Calu3 (cell line): Measurements from ENCODE around the gene COQ10A. TPM values are rescaled to one million over a fixed set of nuclear protein-coding genes. Genes with fewer than 3 reads are reported as not detected.

ENCODE experiments used
- BruUV-seq: library from RNA; stranded (reverse); fragments of 400-500 nt; replicated peaks from 2 replicates; lab custom pipeline; 2021; lab: Mats Ljungman, UMichigan
- CTCF ChIA-PET: fragments of 300-600 bp; sonication (Branson Sonifier 250); formaldehyde crosslinking; loops from one replicate; lab custom pipeline; 2022; ENCODE audit warnings: antibody characterized with exemption; lab: Charles Lee
- DNase-seq: peaks from one replicate; pipeline ENCODE4 v3.0.0; 2022
- H3K27ac Mint-ChIP-seq: one replicate; pipeline ENCODE4 v1.8.0; 2022; ENCODE audit warnings: mixed read lengths; ENCODE audit not compliant: unreplicated experiment
- H3K27me3 Mint-ChIP-seq: one replicate; pipeline ENCODE4 v1.8.0; 2022; ENCODE audit warnings: mixed read lengths; ENCODE audit not compliant: unreplicated experiment
- H3K36me3 Mint-ChIP-seq: one replicate; pipeline ENCODE4 v1.8.0; 2022; ENCODE audit warnings: mild to moderate bottlenecking, moderate library complexity, mixed read lengths; ENCODE audit not compliant: insufficient read depth, unreplicated experiment
- H3K4me1 Mint-ChIP-seq: one replicate; pipeline ENCODE4 v1.8.0; 2022; ENCODE audit warnings: mild to moderate bottlenecking, low read depth, mixed read lengths; ENCODE audit not compliant: unreplicated experiment
- H3K4me3 Mint-ChIP-seq: one replicate; pipeline ENCODE4 v1.8.0; 2022; ENCODE audit warnings: mild to moderate bottlenecking, low read depth, moderate library complexity, mixed read lengths; ENCODE audit not compliant: unreplicated experiment
- H3K9me3 Mint-ChIP-seq: one replicate; pipeline ENCODE4 v1.8.0; 2022; ENCODE audit warnings: low read depth, mixed read lengths; ENCODE audit not compliant: unreplicated experiment
- CTCF ChIP-seq: fragments of 200-600 bp; IDR thresholded peaks from one replicate; pipeline ENCODE4 v1.8.0; 2022; ENCODE audit warnings: antibody characterized with exemption; ENCODE audit not compliant: unreplicated experiment
- intact Hi-C: fragments of 100-400 bp; cut with micrococcal nuclease; formaldehyde crosslinking; loops from one replicate; pipeline ENCODE4 v1.10.0; 2022; ENCODE audit not compliant: unreplicated experiment
- total RNA-seq: library from RNA; stranded (reverse); gene quantifications from 2 replicates; pipeline ENCODE4 v1.2.3, GENCODE V29; 2022

COQ10A gene
- total RNA-seq, 1 experiment from 2014 or later = 11.4 TPM

DNA sequence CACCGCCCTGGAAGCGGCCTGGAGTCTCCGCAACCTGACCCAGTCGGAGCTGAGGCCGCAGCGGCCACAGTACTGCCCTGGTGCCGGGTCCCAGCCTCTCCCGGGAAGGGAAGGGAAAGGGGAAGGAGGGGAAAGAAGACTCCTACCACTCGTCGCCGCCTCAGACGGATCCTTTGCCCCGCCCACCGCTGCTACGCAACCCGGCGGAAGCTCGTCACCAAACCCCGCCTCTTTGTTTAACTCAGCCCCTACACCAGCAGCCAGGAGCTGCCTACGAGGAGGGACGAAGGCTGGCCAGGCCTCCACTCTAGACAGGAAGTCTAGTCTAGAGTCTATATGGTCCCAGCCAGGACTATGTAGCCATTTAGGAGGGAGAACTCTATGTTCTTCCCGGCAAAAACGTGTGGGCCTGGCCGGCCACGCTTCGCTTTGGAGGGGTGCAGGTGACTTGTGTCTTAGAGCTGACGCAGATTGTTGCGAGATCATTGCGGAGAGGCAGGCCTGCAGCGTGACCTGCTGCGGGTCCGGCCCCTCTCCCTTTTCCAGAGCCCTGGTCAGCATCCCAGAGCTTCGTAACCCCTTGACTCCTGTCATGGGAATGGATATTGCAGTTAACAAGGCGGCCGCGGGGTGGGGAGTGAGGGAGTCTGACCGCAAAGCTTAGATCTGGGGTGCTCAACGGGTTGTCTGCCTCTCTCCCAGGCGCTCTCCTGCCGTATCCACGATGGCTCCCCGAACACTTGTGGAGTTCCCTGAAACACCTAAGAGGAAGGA, 44.8 kb upstream of the COQ10A start, which contains the start of gene RNF41:
Gene RNF41 (minus strand): TSS at position 166 of the 774 bp plus-strand sequence. CDS start 7,875 bp downstream, outside the sequence.
- peak; percentile 98 for DNase-seq
- H3K36me3 Mint-ChIP-seq = peaks cover 56% of the 10 kb centered on the region
- intact Hi-C loops = loop anchor here (1.0 kb wide), 1 partner anchor 29 kb away; no protein-coding TSS in a partner anchor
- CTCF ChIA-PET = interaction anchor here (0.6 to 3.0 kb wide), 20 partner anchors 11 to 501 kb away, joined by 3 to 28 read pairs (median 4); partner anchors contain the start of genes ANKRD52, CNPY2, COQ10A and CS
- TF ChIP-seq CTCF = no peak
- peaks cover 17% of the 10 kb centered on the region for H3K4me1 Mint-ChIP-seq
- H3K27me3 Mint-ChIP-seq = no peaks in the 10 kb centered on the region
- TSS peak; percentile 73 for BruUV-seq
- H3K9me3 Mint-ChIP-seq = no peaks in the 10 kb centered on the region
- H3K27ac Mint-ChIP-seq = peak within 1 kb of the TSS; percentile 92
- peak within 1 kb of the TSS; percentile 97 for H3K4me3 Mint-ChIP-seq

DNA sequence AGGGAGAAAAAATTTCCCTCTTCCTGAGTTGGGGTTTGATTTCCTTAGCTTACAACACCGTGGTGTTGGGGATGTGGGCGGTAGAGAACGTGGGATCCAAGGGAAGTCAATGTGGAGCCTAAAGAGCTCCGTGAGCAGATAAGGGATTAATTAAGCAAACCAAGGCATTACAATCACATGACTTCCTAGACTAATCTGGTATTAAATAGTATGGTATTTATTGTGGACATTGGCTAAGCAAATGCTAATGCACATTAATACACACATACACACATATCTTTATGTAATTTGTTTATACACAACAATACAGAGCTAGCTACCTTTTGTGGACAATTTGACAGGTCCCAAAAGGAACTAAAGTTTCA, 44.2 kb upstream of the COQ10A start:
- H3K4me3 Mint-ChIP-seq = peak overlapping the region; percentile 97
- no TSS peak for BruUV-seq
- H3K27ac Mint-ChIP-seq = peak overlapping the region; percentile 92
- CTCF ChIA-PET = interaction anchor here (0.5 to 3.0 kb wide), 19 partner anchors 11 to 502 kb away, joined by 3 to 28 read pairs (median 4); partner anchors contain the start of genes ANKRD52, CNPY2, COQ10A and CS
- no peak for DNase-seq
- H3K9me3 Mint-ChIP-seq = no peaks in the 10 kb centered on the region
- H3K4me1 Mint-ChIP-seq = peaks cover 17% of the 10 kb centered on the region
- H3K27me3 Mint-ChIP-seq = no peaks in the 10 kb centered on the region
- intact Hi-C loops = loop anchor here (1.0 kb wide), 1 partner anchor 29 kb away; no protein-coding TSS in a partner anchor
- TF ChIP-seq CTCF = no peak
- H3K36me3 Mint-ChIP-seq = peaks cover 56% of the 10 kb centered on the region

DNA sequence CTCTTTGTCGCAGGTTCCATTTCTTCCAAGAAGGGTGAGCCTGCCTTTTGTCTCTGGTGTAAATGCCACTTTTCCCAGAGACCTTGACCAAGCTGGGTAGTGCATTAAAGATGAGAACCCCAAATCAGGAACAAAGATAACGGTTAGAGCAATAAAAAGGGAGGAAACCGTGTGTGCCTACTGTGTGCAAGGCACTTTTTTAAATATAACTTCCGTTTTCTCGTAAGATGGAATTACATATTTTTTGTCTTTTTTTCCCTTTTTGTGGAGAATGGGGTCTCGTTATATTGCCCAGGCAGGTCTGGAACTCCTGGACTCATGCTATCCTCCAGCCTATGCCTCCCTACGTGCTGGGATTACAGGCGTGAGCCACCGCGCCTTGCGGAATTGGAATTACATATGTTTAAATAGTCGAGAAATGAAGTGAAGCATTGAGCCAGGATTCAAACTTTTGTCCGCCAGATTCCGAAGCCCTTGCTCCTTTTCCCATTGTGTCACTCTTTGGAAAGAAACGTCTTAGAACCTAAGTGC, 43.1 kb upstream of the COQ10A start:
- Mint-ChIP-seq H3K4me1 (peaks cover 17% of the 10 kb centered on the region), H3K27me3 (no peaks in the 10 kb centered on the region), H3K9me3 (no peaks in the 10 kb centered on the region), H3K36me3 (peaks cover 56% of the 10 kb centered on the region), H3K27ac (peak overlapping the region; percentile 73), H3K4me3 (peak overlapping the region; percentile 78)
- no peak for TF ChIP-seq CTCF
- BruUV-seq = no TSS peak
- CTCF ChIA-PET = no interaction called here
- no peak for DNase-seq
- intact Hi-C loops = loop anchor here (1.0 kb wide), 1 partner anchor 104 kb away; no protein-coding TSS in a partner anchor

GRCh38 chr12:56224102-56224701, 42.5 kb upstream of the COQ10A start, which contains the start of gene NABP2:
NABP2 (plus strand) TSS chr12:56224342; CDS start chr12:56224857, 515 bp downstream.
- no TSS peak for BruUV-seq
- Mint-ChIP-seq H3K4me3 (peak within 1 kb of the TSS; percentile 78), H3K36me3 (peaks cover 56% of the 10 kb centered on the region), H3K27me3 (no peaks in the 10 kb centered on the region), H3K27ac (peak within 1 kb of the TSS; percentile 73), H3K4me1 (peaks cover 17% of the 10 kb centered on the region), H3K9me3 (no peaks in the 10 kb centered on the region)
- intact Hi-C loops = loop anchor here (1.0 kb wide), 1 partner anchor 105 kb away; no protein-coding TSS in a partner anchor
- TF ChIP-seq CTCF = peak; percentile 95
- peak; percentile 99 for DNase-seq
- CTCF ChIA-PET = interaction anchor here (0.6 kb wide), 1 partner anchor 264 kb away, joined by 3 read pairs; the partner anchor contains the start of gene GLS2
